NCI-H1694 treated with DMSO at 0.1 percent for 48 hours (cell line): ENCODE data around the gene SH3TC2.

ENCODE experiments used
- DNase-seq: peaks from one replicate; lab custom pipeline; 2025; lab: John Stamatoyannopoulos, UW

The SH3TC2 gene

GRCh38 chr5:148998174-148998797 lies 64.6 kb downstream of the SH3TC2 start:
- peak; percentile 40 for DNase-seq

DNA sequence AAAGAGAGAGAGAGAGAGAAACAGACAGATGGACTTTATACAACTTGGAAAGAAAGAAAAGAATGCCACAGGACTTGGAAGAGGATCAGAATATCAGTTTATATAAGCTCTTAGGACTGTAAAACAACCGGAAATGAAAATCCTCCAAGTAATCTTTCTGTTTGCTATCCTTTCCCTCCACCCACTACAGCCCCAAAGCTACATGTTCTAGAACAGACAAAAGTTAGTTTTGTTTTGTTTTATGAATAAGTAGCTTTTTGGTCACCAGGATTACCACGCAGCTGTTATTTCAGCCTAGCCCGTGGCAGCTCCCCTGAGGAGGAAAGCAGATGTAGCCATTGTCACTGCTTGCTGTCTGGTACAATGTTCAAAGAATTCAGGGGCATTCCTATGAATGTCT lies 66.6 kb downstream of the SH3TC2 start:
- no peak for DNase-seq

- no peak for DNase-seq
Measured at GRCh38 chr5:148995791-148996190, 67.1 kb downstream of the SH3TC2 start.

DNA sequence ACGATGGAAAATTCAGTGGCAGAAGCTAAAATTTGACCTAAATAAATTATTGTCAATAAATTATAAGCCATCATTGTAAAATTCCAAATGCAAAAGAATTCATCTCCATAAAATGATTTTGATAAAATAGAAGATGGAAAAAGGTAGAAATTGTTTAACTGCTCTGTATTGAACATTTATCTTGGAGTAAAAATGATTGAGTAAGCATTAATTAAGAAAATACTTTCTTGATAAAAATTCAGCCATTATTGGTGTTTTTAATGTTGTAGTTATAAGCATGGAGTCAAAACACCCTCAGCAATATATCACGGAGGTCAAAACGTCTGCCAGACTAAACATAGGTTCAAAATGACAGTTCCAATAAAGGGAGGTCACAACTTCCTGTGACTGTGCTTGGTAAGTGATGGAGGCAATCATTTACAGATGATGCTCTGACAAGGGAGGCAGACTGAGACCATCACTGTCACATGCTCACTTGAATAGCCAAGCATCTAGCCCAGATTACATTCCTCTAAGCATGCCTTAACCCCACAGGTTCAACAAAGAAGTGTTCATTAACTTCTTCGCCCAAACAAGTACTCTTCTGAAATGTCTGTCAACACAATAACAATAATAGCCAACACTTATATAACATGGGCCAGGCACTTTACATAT lies 69.5 kb downstream of the SH3TC2 start:
- no peak for DNase-seq

DNA sequence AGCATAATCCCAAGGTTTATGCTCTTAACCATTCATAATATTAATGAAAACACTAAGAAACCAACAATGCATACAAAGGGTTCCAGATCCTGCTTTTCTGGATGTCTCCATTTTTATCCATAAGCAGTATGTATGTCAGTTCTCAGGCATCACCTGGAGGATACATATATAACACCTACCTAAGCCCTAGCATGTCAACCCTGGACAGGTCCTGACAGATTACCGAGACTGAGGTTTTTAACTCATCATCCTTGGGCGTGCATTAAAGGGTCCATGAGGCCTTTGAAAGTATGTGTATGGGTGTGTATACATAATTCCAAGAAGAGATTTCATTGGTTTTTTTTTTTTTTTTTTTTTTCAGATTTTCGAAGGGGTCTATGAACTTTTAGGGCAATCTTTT lies 70.6 kb downstream of the SH3TC2 start:
- DNase-seq: no peak

DNA sequence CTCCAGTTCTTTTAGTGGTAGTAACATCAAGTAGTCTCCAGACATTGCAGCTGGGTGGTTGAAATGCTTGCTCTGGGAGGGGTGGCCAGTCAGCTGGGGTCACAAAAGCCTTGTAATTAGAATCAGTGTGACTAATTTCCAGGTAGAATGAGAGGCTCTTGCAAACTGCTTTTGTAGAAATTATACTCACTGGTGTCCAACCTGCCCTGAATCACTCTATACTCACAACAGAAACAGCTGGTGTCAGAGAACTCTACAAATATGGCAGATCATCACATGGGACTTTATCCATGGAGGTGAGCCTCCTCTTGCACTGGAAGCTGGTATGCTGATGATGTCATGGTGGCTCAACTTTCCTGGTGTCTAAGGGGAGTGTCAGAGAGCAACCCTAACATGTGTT lies 71.3 kb downstream of the SH3TC2 start:
- no peak for DNase-seq

- DNase-seq: no peak
Measured at GRCh38 chr5:148990817-148991216, 72.0 kb downstream of the SH3TC2 start.

DNA sequence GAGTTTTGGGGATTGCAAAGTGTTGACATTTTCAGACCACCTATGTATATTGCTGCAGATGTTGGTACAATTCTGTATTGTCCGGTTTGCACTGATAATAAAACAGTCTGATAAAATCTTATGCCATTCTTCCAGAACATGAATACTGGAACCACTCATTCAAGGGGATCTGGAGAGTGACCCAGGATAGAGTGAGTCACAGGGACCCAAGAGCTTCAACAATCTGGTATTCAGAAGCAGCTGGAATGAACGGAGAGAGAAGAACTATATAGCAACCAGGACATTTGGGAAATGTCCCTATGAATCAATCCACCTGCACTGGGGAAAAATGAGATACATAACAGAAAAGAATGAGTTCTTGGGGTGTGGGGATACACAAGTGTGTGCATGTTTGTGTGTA lies 73.3 kb downstream of the SH3TC2 start:
- DNase-seq: no peak

DNA sequence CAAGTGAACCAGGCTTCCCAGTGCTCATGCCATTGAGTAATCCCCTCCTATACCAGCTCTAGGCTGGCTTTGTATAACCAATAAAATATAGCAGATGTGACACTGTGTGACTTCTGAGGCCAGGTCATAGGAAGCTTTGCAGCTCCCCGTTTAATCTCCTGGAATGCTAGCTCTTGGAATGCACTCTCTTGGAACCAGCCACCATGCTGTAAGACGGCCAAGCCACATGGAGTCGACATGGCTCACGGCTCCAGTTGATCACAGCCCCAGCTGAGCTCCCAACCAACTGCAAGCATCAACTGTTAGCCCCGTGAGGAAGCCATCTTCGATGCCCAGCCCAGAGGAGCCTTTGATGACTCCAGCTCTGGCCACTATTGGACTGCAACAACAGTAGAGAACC lies 74.5 kb downstream of the SH3TC2 start:
- DNase-seq: no peak

- DNase-seq: no peak
Measured at GRCh38 chr5:148986636-148987035, 76.2 kb downstream of the SH3TC2 start.

- no peak for DNase-seq
Measured at GRCh38 chr5:148984345-148984744, 78.5 kb downstream of the SH3TC2 start.

- no peak for DNase-seq
Measured at GRCh38 chr5:148981353-148981752, 81.5 kb downstream of the SH3TC2 start.

DNA sequence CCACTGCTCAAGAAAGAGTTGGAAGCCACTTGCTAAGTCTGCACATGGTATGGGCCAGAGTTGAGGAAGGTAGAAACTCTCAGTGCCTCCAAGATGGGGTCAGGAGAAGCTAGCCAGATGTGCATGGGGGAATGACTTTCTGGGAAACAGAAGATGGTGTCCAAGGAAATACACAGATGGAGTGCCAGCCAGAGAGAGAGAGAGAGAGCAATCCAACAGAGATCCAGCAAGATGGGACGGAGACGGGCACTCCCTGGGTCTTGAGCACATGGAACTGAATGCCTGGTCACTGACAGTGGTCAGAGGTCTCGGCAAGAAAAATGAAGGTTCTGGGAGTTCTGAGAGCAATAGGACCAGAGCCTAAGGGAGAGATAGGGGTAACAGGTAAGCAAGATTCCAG lies 82.1 kb downstream of the SH3TC2 start:
- DNase-seq: no peak

- no peak for DNase-seq
Measured at GRCh38 chr5:148979083-148979723, 83.7 kb downstream of the SH3TC2 start.

DNA sequence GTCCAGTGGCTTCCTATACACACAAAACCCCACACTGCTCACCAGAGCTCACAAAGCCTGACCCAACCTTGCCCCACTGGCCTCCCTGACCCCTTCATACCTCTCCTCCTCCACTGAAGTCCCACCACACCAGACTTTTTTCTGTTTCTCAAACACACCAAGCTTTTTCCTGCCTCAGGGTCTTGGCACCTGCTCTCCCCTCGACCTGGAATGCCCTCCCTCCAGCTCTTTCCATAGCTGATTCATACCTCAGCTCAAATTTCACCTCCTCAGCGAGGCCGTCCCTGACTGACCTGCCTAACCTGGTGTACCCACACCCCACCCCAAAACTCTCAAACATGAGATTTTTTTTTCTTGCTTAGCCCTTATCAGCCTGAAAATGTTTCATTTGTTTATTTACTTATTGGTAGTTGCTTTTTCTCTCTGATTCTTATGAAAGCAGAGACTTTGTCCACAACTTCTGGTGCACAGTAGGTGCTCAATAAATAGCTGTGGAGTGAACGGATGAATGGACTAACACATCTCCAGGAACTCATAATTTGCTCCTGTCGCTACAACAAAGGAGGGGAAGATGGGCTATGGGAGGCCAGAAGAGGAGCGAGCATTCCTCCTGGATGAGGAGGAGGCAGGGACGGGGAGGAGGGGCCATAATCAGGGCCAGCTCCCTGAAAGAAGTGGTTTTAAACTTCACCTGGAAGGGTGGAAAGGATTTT lies 84.3 kb downstream of the SH3TC2 start:
- no peak for DNase-seq

GRCh38 chr5:148976569-148977381 lies 86.1 kb downstream of the SH3TC2 start:
- DNase-seq: no peak

DNA sequence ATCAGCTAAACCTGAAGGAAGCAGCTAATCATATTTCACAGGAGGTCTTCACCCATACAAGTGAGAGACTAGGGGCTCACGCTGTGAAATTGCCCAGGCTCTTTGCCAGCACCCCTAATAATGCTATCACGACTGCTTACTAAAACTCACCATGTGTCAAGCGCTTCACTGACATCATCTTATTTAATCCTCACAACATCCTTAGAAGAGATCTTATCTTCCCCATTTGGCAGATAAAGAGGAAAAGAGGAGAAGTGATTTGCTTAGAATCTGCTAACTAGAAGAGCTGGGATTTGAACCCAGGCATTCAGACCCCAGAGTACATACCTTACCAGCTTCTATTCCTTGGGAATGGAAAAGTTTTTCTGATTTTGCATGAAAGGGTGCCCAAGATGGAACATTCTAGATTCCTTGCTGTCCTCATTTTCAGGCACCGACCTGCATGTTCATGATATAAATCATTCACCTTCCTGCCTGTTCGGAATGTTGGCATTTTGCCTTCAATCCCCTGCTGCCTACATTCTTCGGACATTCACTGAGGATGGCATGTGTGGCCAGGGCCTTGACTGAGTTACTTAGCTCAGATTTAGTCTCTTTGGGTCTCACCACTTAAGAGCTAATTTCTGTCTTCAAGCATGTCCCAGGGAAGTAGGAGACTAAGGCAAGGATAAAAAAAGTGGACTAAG lies 88.1 kb downstream of the SH3TC2 start:
- DNase-seq: no peak

- DNase-seq: no peak
Measured at GRCh38 chr5:148973455-148973854, 89.4 kb downstream of the SH3TC2 start.

DNA sequence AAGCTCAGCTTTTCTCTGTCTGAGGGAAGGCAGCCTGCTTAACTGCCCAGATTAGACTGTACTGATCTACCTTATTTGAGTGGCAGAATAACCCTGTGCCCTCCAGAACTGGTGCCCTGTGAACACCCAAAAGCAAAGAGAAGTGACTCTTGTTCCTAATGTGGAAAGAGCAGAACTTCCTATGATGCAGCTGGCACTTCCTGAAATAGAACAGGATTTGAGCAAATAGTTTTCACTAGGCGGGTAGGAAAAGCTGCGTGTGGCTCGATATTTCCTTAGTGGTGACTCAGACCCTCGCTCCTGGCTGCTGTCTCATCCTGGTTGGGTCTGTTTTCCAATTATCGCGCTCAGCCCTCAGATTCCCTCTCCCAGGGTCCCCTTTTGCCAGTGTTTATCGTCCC lies 89.9 kb downstream of the SH3TC2 start:
- no peak for DNase-seq

- DNase-seq: no peak
Measured at GRCh38 chr5:148972396-148972795, 90.5 kb downstream of the SH3TC2 start.

GRCh38 chr5:148970876-148971275 lies 92.0 kb downstream of the SH3TC2 start:
- DNase-seq: no peak

DNA sequence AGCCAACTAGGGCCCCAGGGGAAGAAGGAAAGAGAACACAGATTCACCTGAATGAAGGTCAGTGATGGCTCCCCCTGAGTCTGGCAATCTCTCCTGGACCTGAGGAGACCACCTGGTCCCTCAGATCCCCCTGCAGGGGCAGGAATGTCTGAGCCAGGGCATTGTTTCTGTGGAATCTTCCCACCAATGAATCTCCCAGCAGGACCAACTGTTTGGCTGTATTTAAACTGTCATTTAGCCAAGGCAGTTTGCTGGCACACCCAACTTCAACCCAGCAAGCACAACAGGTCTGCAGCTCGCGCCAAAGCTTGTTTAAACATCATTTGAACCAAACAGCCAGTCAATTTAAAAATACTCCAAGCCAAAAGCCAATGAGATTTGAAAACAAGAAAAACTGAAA lies 92.6 kb downstream of the SH3TC2 start:
- DNase-seq: no peak
